Neural progenitor cell (in vitro differentiated cells): Measurements from ENCODE around the gene NKX2-4. TPM values are rescaled to one million over a fixed set of nuclear protein-coding genes. Genes with fewer than 3 reads are reported as not detected.

ENCODE experiments used
- DNase-seq: peaks from one replicate; pipeline ENCODE4 v3.0.0-alpha.2; 2016; ENCODE audit warnings: low spot score
- H2AFZ ChIP-seq: fragments of 200-600 bp; sonication (generic); replicated peaks from 2 replicates; pipeline ENCODE4 v1.6.1; 2016; ENCODE audit warnings: antibody characterized with exemption
- H3F3A ChIP-seq: fragments of 200-600 bp; sonication (generic); 2 replicates; pipeline ENCODE4 v1.6.1; 2016; ENCODE audit warnings: antibody characterized with exemption, low read depth
- H3K27ac ChIP-seq: fragments of 200-600 bp; sonication (generic); 2 replicates; pipeline ENCODE4 v1.5.1; 2016; ENCODE audit warnings: mild to moderate bottlenecking
- H3K27me3 ChIP-seq: fragments of 200-600 bp; sonication (generic); 2 replicates; pipeline ENCODE4 v1.6.1; 2016; ENCODE audit warnings: mild to moderate bottlenecking, moderate library complexity
- H3K36me3 ChIP-seq: fragments of 200-600 bp; sonication (generic); 2 replicates; pipeline ENCODE4 v1.5.1; 2016
- H3K4me1 ChIP-seq: fragments of 200-600 bp; sonication (generic); 2 replicates; pipeline ENCODE4 v1.6.1; 2016; ENCODE audit warnings: mixed run types
- H3K4me2 ChIP-seq: fragments of 200-600 bp; sonication (generic); 2 replicates; pipeline ENCODE4 v1.6.1; 2016
- H3K4me3 ChIP-seq: fragments of 200-600 bp; sonication (generic); 2 replicates; pipeline ENCODE4 v1.5.1; 2016
- H3K79me2 ChIP-seq: fragments of 200-600 bp; sonication (generic); 2 replicates; pipeline ENCODE4 v1.6.1; 2016; ENCODE audit warnings: low read depth
- H3K9ac ChIP-seq: fragments of 200-600 bp; sonication (generic); 2 replicates; pipeline ENCODE4 v1.6.1; 2016
- H3K9me3 ChIP-seq: fragments of 200-600 bp; sonication (generic); 2 replicates; pipeline ENCODE4 v1.5.1; 2016; ENCODE audit warnings: low read depth
- H4K20me1 ChIP-seq: fragments of 200-600 bp; sonication (generic); 2 replicates; pipeline ENCODE4 v1.6.1; 2016; ENCODE audit warnings: low read depth
- H3K27ac Mint-ChIP-seq: 3 replicates; pipeline ENCODE4 v1.8.0; 2021; ENCODE audit warnings: mixed read lengths
- H3K27me3 Mint-ChIP-seq: 2 replicates; pipeline ENCODE4 v1.8.0; 2022; ENCODE audit warnings: low read depth, mild to moderate bottlenecking, inconsistent platforms, moderate library complexity, mixed read lengths; ENCODE audit not compliant: insufficient read depth
- H3K36me3 Mint-ChIP-seq: 3 replicates; pipeline ENCODE4 v1.8.0; 2021; ENCODE audit warnings: mixed read lengths
- H3K4me1 Mint-ChIP-seq: 3 replicates; pipeline ENCODE4 v1.8.0; 2021; ENCODE audit warnings: mixed read lengths
- H3K4me3 Mint-ChIP-seq: 3 replicates; pipeline ENCODE4 v1.8.0; 2021; ENCODE audit warnings: mild to moderate bottlenecking, moderate library complexity, mixed read lengths
- H3K9me3 Mint-ChIP-seq: 3 replicates; pipeline ENCODE4 v1.8.0; 2020; ENCODE audit warnings: mixed read lengths
- EZH2 ChIP-seq: fragments of 200-600 bp; sonication (generic); IDR thresholded peaks from 2 replicates; pipeline ENCODE4 v1.6.1; 2017; ENCODE audit warnings: antibody characterized with exemption, mild to moderate bottlenecking, moderate library complexity
- EZH2phosphoT487 ChIP-seq: fragments of 200-600 bp; sonication (generic); IDR thresholded peaks from 2 replicates; pipeline ENCODE4 v1.6.1; 2017; ENCODE audit warnings: antibody characterized with exemption
- total RNA-seq: library from RNA; depleted of rRNA; stranded (reverse); fragments of >200 nt; gene quantifications from 2 replicates; pipeline ENCODE4 v1.2.3, GENCODE V29; 2015; ENCODE audit warnings: low replicate concordance
- TF ChIP-seq, protein P1 (sequence below): fragments of 200-600 bp; sonication (generic); IDR thresholded peaks from 2 replicates; pipeline ENCODE4 v1.5.1; 2017; ENCODE audit warnings: antibody characterized with exemption, mild to moderate bottlenecking

Gene NKX2-4
- total RNA-seq, 1 donor from 2014 or later, result not detected

DNA sequence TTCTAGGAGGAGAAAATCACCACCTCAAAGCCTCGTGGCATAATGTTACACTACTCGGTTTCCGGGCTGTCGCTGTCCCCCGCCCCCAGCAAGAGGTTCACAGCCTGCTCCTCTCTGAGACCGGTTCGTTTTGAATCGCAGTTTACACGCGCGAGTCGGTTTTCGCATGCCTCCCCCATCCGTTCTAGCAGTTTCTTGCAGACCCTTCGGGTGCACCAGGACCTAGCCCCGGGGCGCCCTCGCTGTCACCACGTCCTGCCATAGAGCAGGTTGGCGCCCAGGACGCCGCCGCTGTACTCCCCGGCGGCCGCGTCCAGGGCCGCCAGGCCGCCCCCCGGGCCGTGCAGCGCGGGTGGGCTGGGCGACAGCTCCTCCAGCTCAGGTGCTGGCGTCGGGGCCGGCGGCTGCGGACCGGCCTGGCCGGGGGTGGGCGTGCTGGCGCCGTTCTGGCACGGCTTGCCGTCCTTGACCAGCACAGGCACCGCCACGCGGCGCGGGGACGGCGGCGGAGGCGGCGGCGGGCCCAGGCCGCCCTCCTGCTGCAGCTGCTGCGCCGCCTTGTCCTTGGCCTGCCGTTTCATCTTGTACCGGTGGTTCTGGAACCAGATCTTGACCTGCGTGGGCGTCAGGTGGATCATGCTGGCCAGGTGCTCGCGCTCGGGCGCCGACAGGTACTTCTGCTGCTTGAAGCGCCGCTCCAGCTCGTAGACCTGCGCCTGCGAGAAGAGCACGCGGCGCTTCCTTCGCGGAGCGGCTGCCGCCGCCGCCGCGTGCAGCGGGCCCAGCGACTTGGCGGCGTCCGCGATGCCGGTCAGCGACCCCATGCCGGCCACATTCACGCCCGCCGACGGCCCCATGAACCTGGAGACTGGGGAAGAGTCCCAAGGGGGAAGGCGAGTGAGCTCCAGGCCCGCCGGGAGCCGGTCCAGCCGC, 1.4 kb downstream of the NKX2-4 start:
- Histone ChIP-seq H4K20me1 (peaks cover 80% of the 10 kb centered on the region), H3K4me2 (peak overlapping the region; percentile 39), H3K4me3 (peak overlapping the region; percentile 29), H3F3A (peaks cover 26% of the 10 kb centered on the region), H2AFZ (peak overlapping the region; percentile 89), H3K27ac (no peak overlapping the region), H3K36me3 (no peaks in the 10 kb centered on the region), H3K27me3 (peaks cover 100% of the 10 kb centered on the region), H3K4me1 (peaks cover 13% of the 10 kb centered on the region), H3K9me3 (no peaks in the 10 kb centered on the region), H3K9ac (no peak overlapping the region), H3K79me2 (no peaks in the 10 kb centered on the region)
- Mint-ChIP-seq H3K27me3 (peaks cover 76% of the 10 kb centered on the region), H3K4me1 (peaks cover 10% of the 10 kb centered on the region), H3K27ac (no peak overlapping the region), H3K4me3 (peak overlapping the region; percentile 13), H3K36me3 (peaks cover 3% of the 10 kb centered on the region), H3K9me3 (no peaks in the 10 kb centered on the region)
- DNase-seq, result peak; percentile 64
- peak; percentile 98 for TF ChIP-seq EZH2phosphoT487
- TF ChIP-seq EZH2, result peak; percentile 100
- TF ChIP-seq, protein P1, sequence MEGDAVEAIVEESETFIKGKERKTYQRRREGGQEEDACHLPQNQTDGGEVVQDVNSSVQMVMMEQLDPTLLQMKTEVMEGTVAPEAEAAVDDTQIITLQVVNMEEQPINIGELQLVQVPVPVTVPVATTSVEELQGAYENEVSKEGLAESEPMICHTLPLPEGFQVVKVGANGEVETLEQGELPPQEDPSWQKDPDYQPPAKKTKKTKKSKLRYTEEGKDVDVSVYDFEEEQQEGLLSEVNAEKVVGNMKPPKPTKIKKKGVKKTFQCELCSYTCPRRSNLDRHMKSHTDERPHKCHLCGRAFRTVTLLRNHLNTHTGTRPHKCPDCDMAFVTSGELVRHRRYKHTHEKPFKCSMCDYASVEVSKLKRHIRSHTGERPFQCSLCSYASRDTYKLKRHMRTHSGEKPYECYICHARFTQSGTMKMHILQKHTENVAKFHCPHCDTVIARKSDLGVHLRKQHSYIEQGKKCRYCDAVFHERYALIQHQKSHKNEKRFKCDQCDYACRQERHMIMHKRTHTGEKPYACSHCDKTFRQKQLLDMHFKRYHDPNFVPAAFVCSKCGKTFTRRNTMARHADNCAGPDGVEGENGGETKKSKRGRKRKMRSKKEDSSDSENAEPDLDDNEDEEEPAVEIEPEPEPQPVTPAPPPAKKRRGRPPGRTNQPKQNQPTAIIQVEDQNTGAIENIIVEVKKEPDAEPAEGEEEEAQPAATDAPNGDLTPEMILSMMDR, result no peak

DNA sequence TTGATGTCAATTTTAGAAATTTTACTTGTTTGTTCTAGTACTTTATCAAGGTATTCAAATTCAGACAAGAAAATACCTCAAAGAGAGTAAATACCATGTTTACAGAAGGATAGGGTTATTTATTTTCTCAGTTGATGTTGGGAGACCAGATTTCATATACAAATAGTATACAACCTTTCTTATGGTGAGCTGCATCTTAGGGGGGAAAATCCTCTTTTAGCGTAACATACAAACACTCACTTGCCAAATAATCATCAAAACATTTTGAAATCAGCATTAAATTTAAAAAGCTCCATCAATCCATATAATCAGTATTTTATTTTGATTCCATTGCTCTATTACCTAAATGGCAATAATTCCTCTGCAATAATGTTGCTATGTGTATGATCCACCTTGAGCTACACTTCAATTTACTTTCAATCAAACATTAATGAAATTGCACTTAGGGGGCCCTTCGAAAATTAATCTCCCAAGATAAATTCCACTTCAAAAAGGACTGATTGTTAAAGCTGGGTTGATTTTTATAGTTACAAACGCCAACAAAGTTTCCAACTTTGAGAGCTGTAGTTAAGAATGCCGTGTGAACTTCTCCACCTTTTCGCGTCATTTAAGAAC, 2.2 kb downstream of the NKX2-4 start:
- TF ChIP-seq EZH2 (no peak), EZH2phosphoT487 (no peak)
- TF ChIP-seq, protein P1, result no peak
- H3K4me3 Mint-ChIP-seq, result peak overlapping the region; percentile 13
- no peaks in the 10 kb centered on the region for H3K9me3 ChIP-seq
- no peaks in the 10 kb centered on the region for H3K9me3 Mint-ChIP-seq
- no peak overlapping the region for H3K9ac ChIP-seq
- H3K36me3 ChIP-seq, result no peaks in the 10 kb centered on the region
- H4K20me1 ChIP-seq, result peaks cover 80% of the 10 kb centered on the region
- no peak overlapping the region for H3K27ac ChIP-seq
- peaks cover 15% of the 10 kb centered on the region for H3K4me1 ChIP-seq
- H3K4me1 Mint-ChIP-seq, result peaks cover 12% of the 10 kb centered on the region
- H3K27ac Mint-ChIP-seq, result no peak overlapping the region
- no peaks in the 10 kb centered on the region for H3K79me2 ChIP-seq
- DNase-seq, result no peak
- no peak overlapping the region for H3K4me3 ChIP-seq
- H3F3A ChIP-seq, result peaks cover 29% of the 10 kb centered on the region
- peaks cover 75% of the 10 kb centered on the region for H3K27me3 Mint-ChIP-seq
- peaks cover 4% of the 10 kb centered on the region for H3K36me3 Mint-ChIP-seq
- H3K27me3 ChIP-seq, result peaks cover 100% of the 10 kb centered on the region
- H2AFZ ChIP-seq, result no peak overlapping the region
- H3K4me2 ChIP-seq, result peak overlapping the region; percentile 39

DNA sequence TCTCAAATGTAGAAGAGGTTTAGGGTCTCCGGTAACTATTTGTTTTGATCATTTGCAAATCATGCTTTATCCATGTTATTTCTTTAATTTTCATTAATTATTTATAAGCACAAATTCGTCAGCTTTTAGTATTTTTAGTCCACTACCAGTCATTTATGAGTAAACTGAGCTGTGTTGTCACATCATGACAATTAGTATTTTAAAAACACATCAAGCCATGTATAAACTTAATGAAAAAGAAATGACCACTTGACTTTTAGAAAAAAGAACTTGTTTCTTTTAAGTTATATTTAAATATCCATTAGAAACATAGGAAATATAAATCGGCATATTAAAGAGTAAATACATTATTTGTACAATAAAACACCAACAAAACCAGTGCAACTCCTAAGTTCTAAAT, 2.8 kb downstream of the NKX2-4 start:
- Histone ChIP-seq H3K9ac (no peak overlapping the region), H3F3A (peaks cover 35% of the 10 kb centered on the region), H3K79me2 (no peaks in the 10 kb centered on the region), H3K36me3 (no peaks in the 10 kb centered on the region), H3K4me2 (no peak overlapping the region), H3K4me3 (no peak overlapping the region), H3K27me3 (peaks cover 100% of the 10 kb centered on the region), H3K27ac (no peak overlapping the region), H3K9me3 (no peaks in the 10 kb centered on the region), H4K20me1 (peaks cover 82% of the 10 kb centered on the region), H2AFZ (no peak overlapping the region), H3K4me1 (peaks cover 15% of the 10 kb centered on the region)
- H3K27ac Mint-ChIP-seq, result no peak overlapping the region
- H3K4me1 Mint-ChIP-seq, result peaks cover 12% of the 10 kb centered on the region
- no peak for DNase-seq
- H3K36me3 Mint-ChIP-seq, result peaks cover 4% of the 10 kb centered on the region
- H3K27me3 Mint-ChIP-seq, result peaks cover 71% of the 10 kb centered on the region
- H3K9me3 Mint-ChIP-seq, result no peaks in the 10 kb centered on the region
- no peak overlapping the region for H3K4me3 Mint-ChIP-seq
- TF ChIP-seq EZH2 (no peak), EZH2phosphoT487 (no peak)
- TF ChIP-seq, protein P1, result no peak
